HG03064 (cell line): ENCODE data around the gene FKRP.
"Not testable (repeated sequence)": the region's sequence is repeated elsewhere in the genome, so short reads cannot be mapped to it uniquely, and the experiment has no call there.

Experiments
- ATAC-seq: cut with Tn5 transposase; IDR thresholded peaks from one replicate; pipeline ENCODE4 v1.9.1; 2021; ENCODE audit warnings: low read depth; ENCODE audit not compliant: unreplicated experiment

The FKRP gene

GRCh38 chr19:46784262-46785053 lies 38.6 kb downstream of the FKRP start:
- ATAC-seq = no peak

- no peak for ATAC-seq
Measured at GRCh38 chr19:46785054-46785979, 39.5 kb downstream of the FKRP start.

DNA sequence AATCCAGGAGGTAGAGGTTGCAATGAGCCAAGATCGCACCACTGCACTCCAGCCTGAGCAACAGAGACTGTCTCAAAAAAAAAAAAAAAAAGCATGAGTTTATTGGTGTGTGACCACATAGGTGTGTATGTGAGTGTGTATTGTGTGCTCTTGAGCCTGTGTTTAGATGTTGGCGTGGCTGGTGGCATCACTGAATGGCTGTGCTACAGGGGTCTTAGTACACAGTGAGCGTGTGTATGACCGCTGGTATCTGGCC lies 40.1 kb downstream of the FKRP start:
- ATAC-seq = no peak

GRCh38 chr19:46786236-46787039 lies 40.6 kb downstream of the FKRP start:
- ATAC-seq = no peak

DNA sequence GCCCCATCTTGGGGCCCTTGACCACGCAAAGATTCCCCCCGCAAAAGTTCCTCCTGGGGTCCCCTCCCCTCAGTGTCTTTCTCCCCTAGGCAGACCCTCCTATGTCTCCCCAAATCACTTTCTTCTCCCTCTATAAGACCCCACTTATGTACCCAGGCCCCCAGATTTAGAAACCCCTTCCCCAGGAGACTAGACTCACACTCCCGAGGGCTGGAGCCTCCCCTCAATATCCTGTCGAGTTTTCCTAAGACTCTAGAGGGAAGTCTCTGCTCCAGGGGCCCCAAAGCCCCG lies 41.1 kb downstream of the FKRP start:
- no peak for ATAC-seq

DNA sequence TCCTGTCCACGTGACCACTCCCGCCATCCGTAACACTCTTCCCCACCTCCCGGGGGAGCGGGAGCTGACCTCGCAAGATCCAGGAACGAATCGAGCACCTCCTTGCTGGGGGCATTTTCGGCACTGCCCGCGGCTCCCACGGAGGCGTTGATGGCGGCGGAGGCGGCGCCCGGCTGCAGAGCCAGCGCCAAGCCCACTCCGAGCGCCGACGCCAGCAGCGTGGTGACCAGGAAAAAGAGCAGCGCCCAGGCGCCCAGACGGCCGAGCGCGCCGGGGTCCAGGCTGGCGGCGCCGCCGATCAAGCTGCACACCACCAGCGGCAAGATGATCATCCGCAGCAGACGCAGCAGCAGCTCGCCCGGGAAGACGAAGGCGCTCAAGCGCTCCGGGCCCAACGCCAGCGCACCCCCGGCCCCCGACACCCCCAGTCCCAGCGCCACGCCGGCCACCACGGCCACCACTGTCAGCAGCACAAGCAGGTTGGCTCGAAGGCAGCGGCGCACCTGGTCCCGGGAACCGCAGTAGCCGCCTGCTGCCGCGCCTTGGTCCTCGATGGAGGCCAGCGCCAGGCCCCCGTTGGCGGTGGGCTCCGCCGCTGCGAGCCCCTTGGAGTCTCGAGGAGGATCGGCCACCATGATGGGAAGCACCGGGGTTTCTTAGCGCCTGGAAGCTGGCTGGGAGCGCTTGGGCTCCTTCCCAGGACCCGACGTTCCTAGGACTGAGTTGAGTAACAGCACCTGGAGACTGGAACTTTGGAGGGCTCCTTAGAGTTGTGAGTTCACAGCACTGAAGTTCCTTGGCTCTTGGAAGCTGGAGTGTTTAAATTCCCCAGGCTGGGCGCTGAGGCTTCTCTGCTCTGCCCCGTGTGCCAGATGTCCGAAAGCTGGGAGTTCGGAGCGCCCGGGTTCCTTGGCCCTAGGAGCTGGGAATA lies 41.7 kb downstream of the FKRP start:
- no peak for ATAC-seq

DNA sequence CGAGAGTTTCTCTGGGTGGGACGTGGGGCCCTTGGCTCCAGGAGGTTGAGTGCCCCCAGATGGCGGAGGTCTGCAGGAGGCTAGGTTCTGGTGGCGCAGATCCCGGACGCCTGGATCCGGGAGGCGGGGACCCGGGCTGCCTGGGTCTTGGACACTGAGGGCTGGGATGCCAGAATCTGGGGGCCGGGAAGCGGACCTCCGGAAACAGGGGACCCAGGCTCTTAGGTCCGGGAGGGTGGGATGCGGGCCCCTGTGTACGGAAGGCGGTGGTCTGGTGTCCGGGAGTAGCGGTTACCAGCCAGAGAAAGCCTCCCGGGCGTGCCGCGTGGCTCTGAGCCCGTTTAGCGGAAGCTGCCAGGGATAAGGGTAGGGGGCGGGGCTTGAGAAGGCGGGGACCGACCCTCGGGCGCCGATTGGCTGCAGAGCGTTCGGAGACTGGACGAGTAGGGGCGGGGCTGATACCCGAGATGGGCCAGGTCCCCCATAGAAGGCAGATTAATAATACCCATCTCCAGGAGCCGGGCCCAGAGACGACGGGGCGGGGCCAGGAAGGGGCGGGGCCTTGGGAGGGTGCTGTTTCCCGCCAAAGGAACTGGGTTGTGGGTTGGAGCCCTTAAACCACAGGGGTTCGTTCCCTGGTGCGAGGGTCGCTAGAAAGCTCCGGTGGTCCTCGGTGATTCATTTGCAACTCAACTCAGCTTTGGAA lies 42.6 kb downstream of the FKRP start, which contains the start of gene SLC1A5:
Gene SLC1A5 (minus strand): TSS at position 333 of the 706 bp plus-strand sequence. CDS start 629 bp downstream, outside the sequence.
- no peak for ATAC-seq

DNA sequence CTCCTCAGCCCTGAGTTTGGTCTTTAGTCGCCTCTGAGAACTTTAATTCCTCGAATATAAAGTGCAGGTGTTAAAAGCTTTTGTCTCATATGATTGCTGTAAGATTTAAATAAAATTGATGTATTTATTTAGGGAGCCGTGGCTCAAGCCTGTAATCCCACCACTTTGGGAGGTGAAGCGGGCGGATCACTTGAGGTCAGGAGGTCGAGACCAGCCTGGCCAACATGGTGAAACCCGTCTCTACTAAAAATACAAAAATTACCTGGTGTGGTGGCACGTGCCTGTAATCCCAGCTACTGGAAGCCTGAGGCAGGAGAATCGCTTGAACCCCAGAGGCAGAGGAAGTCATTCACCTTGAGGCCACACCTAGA lies 43.1 kb downstream of the FKRP start:
- no peak for ATAC-seq

DNA sequence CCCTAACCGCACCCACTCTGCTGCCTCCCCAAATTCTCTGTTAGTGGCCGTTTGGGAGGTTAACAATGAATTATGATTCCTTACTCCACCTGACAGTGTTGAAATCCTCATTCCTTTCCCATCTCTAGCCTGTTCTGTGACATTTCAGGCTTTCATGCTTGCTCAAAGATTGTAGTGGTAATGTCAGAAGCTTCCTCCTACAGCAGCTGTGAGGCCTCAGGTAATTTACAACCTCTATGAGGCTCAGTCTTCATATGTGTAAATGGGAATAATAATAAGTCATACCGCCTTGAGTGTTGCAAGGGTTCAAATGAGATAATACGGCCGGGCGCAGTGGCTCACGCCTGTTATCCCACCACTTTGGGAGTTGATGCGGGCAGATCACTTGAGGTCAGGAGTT lies 43.5 kb downstream of the FKRP start:
- ATAC-seq = no peak

DNA sequence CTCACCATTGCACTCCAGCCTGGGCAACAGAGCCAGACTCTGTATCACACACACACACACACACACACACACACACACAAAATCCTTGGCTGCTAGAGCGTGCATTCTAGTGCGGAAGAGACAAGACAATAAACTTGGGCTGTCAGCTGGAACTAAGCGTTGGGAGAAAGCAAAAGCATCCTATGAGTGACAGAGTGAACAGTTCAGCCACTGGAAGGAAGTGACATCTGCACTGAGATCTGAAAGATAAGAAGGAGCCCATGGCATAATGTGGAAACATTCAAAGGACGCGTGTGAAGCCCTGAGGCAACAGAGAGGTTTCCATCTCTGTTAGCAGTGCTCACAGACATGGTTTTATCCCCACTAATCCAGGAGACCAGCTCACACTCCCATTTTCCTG lies 46.1 kb downstream of the FKRP start:
- ATAC-seq = no peak

DNA sequence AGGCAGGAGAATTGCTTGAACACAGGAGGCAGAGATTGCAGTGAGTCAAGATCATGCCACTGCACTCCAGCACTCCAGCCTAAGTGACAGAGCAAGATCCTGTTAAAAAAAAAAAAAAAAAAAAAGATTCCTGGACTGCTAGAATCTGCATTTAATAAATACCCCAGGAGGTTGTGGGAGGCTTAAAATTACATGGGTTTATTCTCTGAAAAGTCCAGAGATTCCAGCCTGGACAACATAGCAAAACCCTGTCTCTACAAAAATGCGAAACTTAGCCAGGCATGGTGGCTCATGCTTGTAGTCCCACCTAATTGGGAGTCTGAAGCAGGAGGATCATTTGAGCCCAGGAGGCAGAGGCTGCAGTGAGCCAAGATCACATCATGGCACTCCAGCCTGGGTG lies 52.0 kb downstream of the FKRP start:
- no peak for ATAC-seq

GRCh38 chr19:46798713-46799112 lies 52.9 kb downstream of the FKRP start:
- ATAC-seq = no peak

DNA sequence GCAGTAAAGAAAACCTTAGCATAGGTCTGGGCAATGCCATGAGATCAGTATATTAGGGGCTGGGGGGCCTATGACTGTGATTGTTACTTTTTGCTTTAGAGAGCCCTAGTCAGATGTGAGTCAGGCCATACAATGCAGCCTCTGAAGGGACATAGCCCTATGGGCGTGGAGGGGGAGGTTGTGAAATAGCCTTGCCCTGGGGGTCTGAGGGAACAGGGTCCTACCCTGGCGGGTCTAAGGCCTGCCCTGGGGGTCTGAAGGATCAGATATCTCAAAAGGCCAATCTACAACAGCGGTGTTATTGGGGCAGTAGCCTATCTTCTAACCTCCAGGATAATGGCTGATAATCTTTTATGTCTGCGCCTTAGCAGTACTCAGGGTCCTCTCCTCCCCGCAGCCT lies 56.3 kb downstream of the FKRP start:
- no peak for ATAC-seq

GRCh38 chr19:46803555-46803954 lies 57.7 kb downstream of the FKRP start:
- no peak for ATAC-seq

- ATAC-seq = not testable (repeated sequence)
Measured at GRCh38 chr19:46804432-46804831, 58.6 kb downstream of the FKRP start.

DNA sequence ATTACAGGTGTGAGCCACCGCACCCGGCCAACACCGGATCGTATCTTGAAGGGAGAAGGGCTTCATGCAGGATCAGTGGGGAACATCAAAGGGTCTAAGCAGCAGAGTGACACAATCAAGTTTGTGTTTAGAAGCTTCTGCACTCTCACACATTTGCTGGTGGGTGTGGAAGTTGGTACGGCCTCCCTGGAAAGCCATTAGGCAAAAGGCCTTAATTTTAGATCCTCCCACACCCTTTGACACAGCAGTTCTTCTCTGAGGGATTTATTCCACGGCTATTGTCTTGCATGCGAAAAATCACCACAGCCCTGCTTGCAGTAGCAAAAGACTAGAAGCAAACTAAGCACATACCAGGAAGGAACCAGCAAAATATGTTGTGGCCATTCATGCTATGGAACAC lies 60.8 kb downstream of the FKRP start:
- no peak for ATAC-seq
